IgD-negative memory B cell (primary cell): ENCODE measurements around the gene KIRREL3. TPM values are rescaled to one million over a fixed set of nuclear protein-coding genes. Genes with fewer than 3 reads are reported as not detected.

Experiments
- H3K27ac Mint-ChIP-seq, 3 donors: one replicate each; pipeline ENCODE4 v1.8.0; 2020 to 2022; ENCODE audit warnings: mild to moderate bottlenecking in 3 of 3, mixed read lengths in 3 of 3, moderate library complexity in 1 of 3
- H3K27me3 Mint-ChIP-seq: one replicate; pipeline ENCODE4 v1.8.0; 2021; ENCODE audit warnings: mixed read lengths
- H3K36me3 Mint-ChIP-seq: one replicate; pipeline ENCODE4 v1.8.0; 2020; ENCODE audit warnings: mild to moderate bottlenecking, mixed read lengths
- H3K4me1 Mint-ChIP-seq, 3 donors: one replicate each; pipeline ENCODE4 v1.8.0; 2020 to 2022; ENCODE audit warnings: mixed read lengths in 3 of 3, mild to moderate bottlenecking in 1 of 3
- H3K4me3 Mint-ChIP-seq, 4 donors: one replicate each; pipeline ENCODE4 v1.8.0; 2020 to 2022; ENCODE audit warnings: mild to moderate bottlenecking in 4 of 4, mixed read lengths in 4 of 4, moderate library complexity in 3 of 4
- H3K9me3 Mint-ChIP-seq, 3 donors: one replicate each; pipeline ENCODE4 v1.8.0; 2020 to 2021; ENCODE audit warnings: mixed read lengths in 3 of 3, mild to moderate bottlenecking in 1 of 3
- polyA plus RNA-seq: library from polyadenylated mRNA; unstranded; fragments of 300-500 nt; fragmentation: Illumina TruSeq; gene quantifications from one replicate; pipeline ENCODE4 v1.2.3, GENCODE V29; 2021

Gene KIRREL3
- polyA plus RNA-seq, 1 donor from 2014 or later: not detected

GRCh38 chr11:126408901-126409619 is 591.5 kb downstream of the KIRREL3 start:
- Mint-ChIP-seq H3K9me3 (no peaks in the 10 kb centered on the region), H3K36me3 (peaks cover 4% of the 10 kb centered on the region), H3K27me3 (no peaks in the 10 kb centered on the region), H3K4me3 (no peak overlapping the region), H3K27ac (no peak overlapping the region), H3K4me1 (peaks cover 0 to 3% (median 0%) of the 10 kb centered on the region in 3 donors)

- Mint-ChIP-seq H3K36me3 (peaks cover 4% of the 10 kb centered on the region), H3K4me1 (peaks cover 0 to 3% (median 0%) of the 10 kb centered on the region in 3 donors), H3K27ac (no peak overlapping the region), H3K4me3 (no peak overlapping the region), H3K9me3 (no peaks in the 10 kb centered on the region), H3K27me3 (no peaks in the 10 kb centered on the region)
Observed at GRCh38 chr11:126408496-126408895, 592.1 kb downstream of the KIRREL3 start.

- no peak overlapping the region for H3K27ac Mint-ChIP-seq
- no peak overlapping the region for H3K4me3 Mint-ChIP-seq
- peaks cover 4% of the 10 kb centered on the region for H3K36me3 Mint-ChIP-seq
- no peaks in the 10 kb centered on the region for H3K27me3 Mint-ChIP-seq
- H3K4me1 Mint-ChIP-seq: peaks cover 0 to 3% (median 0%) of the 10 kb centered on the region in 3 donors
- H3K9me3 Mint-ChIP-seq: no peaks in the 10 kb centered on the region
Observed at GRCh38 chr11:126407682-126408288, 592.8 kb downstream of the KIRREL3 start.

GRCh38 chr11:126407101-126407521 is 593.5 kb downstream of the KIRREL3 start:
- Mint-ChIP-seq H3K4me3 (no peak overlapping the region), H3K27me3 (no peaks in the 10 kb centered on the region), H3K4me1 (peaks cover 0 to 1% (median 0%) of the 10 kb centered on the region in 3 donors), H3K9me3 (no peaks in the 10 kb centered on the region), H3K36me3 (peaks cover 4% of the 10 kb centered on the region), H3K27ac (no peak overlapping the region)

GRCh38 chr11:126406368-126406767 is 594.2 kb downstream of the KIRREL3 start:
- Mint-ChIP-seq H3K9me3 (no peaks in the 10 kb centered on the region), H3K4me1 (peaks cover 0 to 4% (median 0%) of the 10 kb centered on the region in 3 donors), H3K4me3 (no peak overlapping the region), H3K27me3 (peaks cover 4% of the 10 kb centered on the region), H3K36me3 (peaks cover 5% of the 10 kb centered on the region), H3K27ac (no peak overlapping the region)

- Mint-ChIP-seq H3K4me1 (peaks cover 0 to 4% (median 0%) of the 10 kb centered on the region in 3 donors), H3K27ac (no peak overlapping the region), H3K27me3 (peaks cover 4% of the 10 kb centered on the region), H3K9me3 (no peaks in the 10 kb centered on the region), H3K36me3 (peaks cover 5% of the 10 kb centered on the region), H3K4me3 (no peak overlapping the region)
Observed at GRCh38 chr11:126405906-126406305, 594.7 kb downstream of the KIRREL3 start.

GRCh38 chr11:126405374-126405773 is 595.2 kb downstream of the KIRREL3 start:
- H3K27ac Mint-ChIP-seq: no peak overlapping the region
- H3K27me3 Mint-ChIP-seq: peaks cover 7% of the 10 kb centered on the region
- no peaks in the 10 kb centered on the region for H3K9me3 Mint-ChIP-seq

GRCh38 chr11:126404367-126404766 is 596.2 kb downstream of the KIRREL3 start:
- Mint-ChIP-seq H3K36me3 (peaks cover 2% of the 10 kb centered on the region), H3K4me3 (no peak overlapping the region), H3K9me3 (peaks cover 0 to 3% (median 0%) of the 10 kb centered on the region in 3 donors), H3K27ac (peak overlapping the region in 1 of 3 donors; percentile 1), H3K27me3 (peaks cover 9% of the 10 kb centered on the region), H3K4me1 (peaks cover 0 to 4% (median 0%) of the 10 kb centered on the region in 3 donors)

More at GRCh38 chr11:126405374-126405773, 595.2 kb downstream of the KIRREL3 start:
- Mint-ChIP-seq H3K4me1 (peaks cover 0 to 4% (median 0%) of the 10 kb centered on the region in 3 donors), H3K4me3 (no peak overlapping the region), H3K36me3 (peaks cover 4% of the 10 kb centered on the region)

GRCh38 chr11:126403658-126404057 is 596.9 kb downstream of the KIRREL3 start:
- Mint-ChIP-seq H3K4me3 (peak overlapping the region in 1 of 4 donors; percentile 52), H3K4me1 (peaks cover 0 to 4% (median 0%) of the 10 kb centered on the region in 3 donors), H3K9me3 (peaks cover 0 to 3% (median 0%) of the 10 kb centered on the region in 3 donors), H3K27ac (peak overlapping the region in 1 of 3 donors; percentile 48), H3K27me3 (peaks cover 9% of the 10 kb centered on the region), H3K36me3 (peaks cover 2% of the 10 kb centered on the region)

- Mint-ChIP-seq H3K36me3 (peaks cover 2% of the 10 kb centered on the region), H3K27me3 (peaks cover 9% of the 10 kb centered on the region), H3K4me3 (peak overlapping the region in 1 of 4 donors; percentile 52), H3K9me3 (peaks cover 0 to 3% (median 0%) of the 10 kb centered on the region in 3 donors), H3K4me1 (peaks cover 0 to 4% (median 0%) of the 10 kb centered on the region in 3 donors), H3K27ac (peak overlapping the region in 1 of 3 donors; percentile 48)
Observed at GRCh38 chr11:126403022-126403581, 597.5 kb downstream of the KIRREL3 start.

GRCh38 chr11:126400479-126400878 is 600.1 kb downstream of the KIRREL3 start:
- Mint-ChIP-seq H3K36me3 (peaks cover 2% of the 10 kb centered on the region), H3K4me1 (peaks cover 0 to 4% (median 0%) of the 10 kb centered on the region in 3 donors), H3K27ac (no peak overlapping the region), H3K9me3 (peaks cover 0 to 3% (median 0%) of the 10 kb centered on the region in 3 donors), H3K27me3 (peaks cover 9% of the 10 kb centered on the region), H3K4me3 (no peak overlapping the region)

- Mint-ChIP-seq H3K4me1 (peaks cover 0 to 4% (median 0%) of the 10 kb centered on the region in 3 donors), H3K27me3 (peaks cover 9% of the 10 kb centered on the region), H3K36me3 (peaks cover 2% of the 10 kb centered on the region), H3K4me3 (no peak overlapping the region), H3K9me3 (peaks cover 0 to 3% (median 0%) of the 10 kb centered on the region in 3 donors), H3K27ac (no peak overlapping the region)
Observed at GRCh38 chr11:126400019-126400418, 600.6 kb downstream of the KIRREL3 start.

- Mint-ChIP-seq H3K36me3 (peaks cover 2% of the 10 kb centered on the region), H3K4me3 (peak overlapping the region in 1 of 4 donors; percentile 42), H3K9me3 (peaks cover 0 to 3% (median 0%) of the 10 kb centered on the region in 3 donors), H3K4me1 (peaks cover 0 to 4% (median 0%) of the 10 kb centered on the region in 3 donors), H3K27me3 (peaks cover 9% of the 10 kb centered on the region), H3K27ac (no peak overlapping the region)
Observed at GRCh38 chr11:126398721-126399120, 601.8 kb downstream of the KIRREL3 start.

- no peak overlapping the region for H3K4me3 Mint-ChIP-seq
- H3K36me3 Mint-ChIP-seq: peaks cover 2% of the 10 kb centered on the region
- peaks cover 9% of the 10 kb centered on the region for H3K27me3 Mint-ChIP-seq
- H3K9me3 Mint-ChIP-seq: peaks cover 0 to 3% (median 0%) of the 10 kb centered on the region in 3 donors
- H3K27ac Mint-ChIP-seq: no peak overlapping the region
- peaks cover 0 to 4% (median 0%) of the 10 kb centered on the region in 3 donors for H3K4me1 Mint-ChIP-seq
Observed at GRCh38 chr11:126398296-126398695, 602.3 kb downstream of the KIRREL3 start.

- peaks cover 15% of the 10 kb centered on the region for H3K27me3 Mint-ChIP-seq
- H3K4me1 Mint-ChIP-seq: peaks cover 0 to 12% (median 6%) of the 10 kb centered on the region in 3 donors
- H3K36me3 Mint-ChIP-seq: peaks cover 2% of the 10 kb centered on the region
- H3K4me3 Mint-ChIP-seq: no peak overlapping the region
- no peak overlapping the region for H3K27ac Mint-ChIP-seq
- peaks cover 0 to 3% (median 0%) of the 10 kb centered on the region in 3 donors for H3K9me3 Mint-ChIP-seq
Observed at GRCh38 chr11:126396965-126397364, 603.6 kb downstream of the KIRREL3 start.
